ENCODE measurements around the gene GLIPR2. TPM values are rescaled to one million over a fixed set of nuclear protein-coding genes. Genes with fewer than 3 reads are reported as not detected.

Gene GLIPR2
- polyA plus RNA-seq, 1 donor from 2014 or later, result 8.0 TPM

DNA sequence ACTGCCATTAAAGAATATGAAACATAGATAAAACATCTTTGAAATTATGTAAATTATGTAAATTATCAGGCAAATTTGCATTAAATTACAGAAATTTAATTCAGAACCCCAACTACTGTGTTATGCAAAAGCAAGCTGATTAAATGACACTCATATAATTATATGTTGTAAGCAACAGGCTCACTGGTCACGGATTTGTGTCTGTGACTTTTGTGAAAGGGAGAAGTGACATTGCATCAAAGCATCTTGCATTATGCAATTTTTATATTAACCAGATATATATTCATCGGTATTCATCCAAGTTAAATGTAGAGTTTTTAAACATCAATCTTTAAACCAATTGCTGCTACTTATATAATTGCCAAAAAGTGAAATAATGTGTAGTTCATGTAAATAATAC, 13.0 kb upstream of the GLIPR2 start:
- H3K4me3 ChIP-seq (ENCODE audit: low read length), result no peak overlapping the region
- no peak overlapping the region for H3K9ac ChIP-seq (ENCODE audit: low read length)
- no peaks in the 10 kb centered on the region for H3K9me3 ChIP-seq (ENCODE audit: low read length)
- TF ChIP-seq POLR2AphosphoS5 (IDR thresholded peaks at IDR 0.05), result no peak
- TF ChIP-seq, protein P1, sequence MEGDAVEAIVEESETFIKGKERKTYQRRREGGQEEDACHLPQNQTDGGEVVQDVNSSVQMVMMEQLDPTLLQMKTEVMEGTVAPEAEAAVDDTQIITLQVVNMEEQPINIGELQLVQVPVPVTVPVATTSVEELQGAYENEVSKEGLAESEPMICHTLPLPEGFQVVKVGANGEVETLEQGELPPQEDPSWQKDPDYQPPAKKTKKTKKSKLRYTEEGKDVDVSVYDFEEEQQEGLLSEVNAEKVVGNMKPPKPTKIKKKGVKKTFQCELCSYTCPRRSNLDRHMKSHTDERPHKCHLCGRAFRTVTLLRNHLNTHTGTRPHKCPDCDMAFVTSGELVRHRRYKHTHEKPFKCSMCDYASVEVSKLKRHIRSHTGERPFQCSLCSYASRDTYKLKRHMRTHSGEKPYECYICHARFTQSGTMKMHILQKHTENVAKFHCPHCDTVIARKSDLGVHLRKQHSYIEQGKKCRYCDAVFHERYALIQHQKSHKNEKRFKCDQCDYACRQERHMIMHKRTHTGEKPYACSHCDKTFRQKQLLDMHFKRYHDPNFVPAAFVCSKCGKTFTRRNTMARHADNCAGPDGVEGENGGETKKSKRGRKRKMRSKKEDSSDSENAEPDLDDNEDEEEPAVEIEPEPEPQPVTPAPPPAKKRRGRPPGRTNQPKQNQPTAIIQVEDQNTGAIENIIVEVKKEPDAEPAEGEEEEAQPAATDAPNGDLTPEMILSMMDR (IDR thresholded peaks at IDR 0.05; ENCODE audit: poor library complexity, severe bottlenecking), result no peak
- no peak for TF ChIP-seq SMC3 (conservative IDR thresholded peaks at IDR 0.05; ENCODE audit: poor library complexity)
- TF ChIP-seq RAD21 (conservative IDR thresholded peaks at IDR 0.05), result no peak
- TF ChIP-seq EZH2 (IDR thresholded peaks at IDR 0.05; ENCODE audit: borderline replicate concordance, insufficient read depth, low read length, poor library complexity, severe bottlenecking), result no peak
- TF ChIP-seq, protein P2, sequence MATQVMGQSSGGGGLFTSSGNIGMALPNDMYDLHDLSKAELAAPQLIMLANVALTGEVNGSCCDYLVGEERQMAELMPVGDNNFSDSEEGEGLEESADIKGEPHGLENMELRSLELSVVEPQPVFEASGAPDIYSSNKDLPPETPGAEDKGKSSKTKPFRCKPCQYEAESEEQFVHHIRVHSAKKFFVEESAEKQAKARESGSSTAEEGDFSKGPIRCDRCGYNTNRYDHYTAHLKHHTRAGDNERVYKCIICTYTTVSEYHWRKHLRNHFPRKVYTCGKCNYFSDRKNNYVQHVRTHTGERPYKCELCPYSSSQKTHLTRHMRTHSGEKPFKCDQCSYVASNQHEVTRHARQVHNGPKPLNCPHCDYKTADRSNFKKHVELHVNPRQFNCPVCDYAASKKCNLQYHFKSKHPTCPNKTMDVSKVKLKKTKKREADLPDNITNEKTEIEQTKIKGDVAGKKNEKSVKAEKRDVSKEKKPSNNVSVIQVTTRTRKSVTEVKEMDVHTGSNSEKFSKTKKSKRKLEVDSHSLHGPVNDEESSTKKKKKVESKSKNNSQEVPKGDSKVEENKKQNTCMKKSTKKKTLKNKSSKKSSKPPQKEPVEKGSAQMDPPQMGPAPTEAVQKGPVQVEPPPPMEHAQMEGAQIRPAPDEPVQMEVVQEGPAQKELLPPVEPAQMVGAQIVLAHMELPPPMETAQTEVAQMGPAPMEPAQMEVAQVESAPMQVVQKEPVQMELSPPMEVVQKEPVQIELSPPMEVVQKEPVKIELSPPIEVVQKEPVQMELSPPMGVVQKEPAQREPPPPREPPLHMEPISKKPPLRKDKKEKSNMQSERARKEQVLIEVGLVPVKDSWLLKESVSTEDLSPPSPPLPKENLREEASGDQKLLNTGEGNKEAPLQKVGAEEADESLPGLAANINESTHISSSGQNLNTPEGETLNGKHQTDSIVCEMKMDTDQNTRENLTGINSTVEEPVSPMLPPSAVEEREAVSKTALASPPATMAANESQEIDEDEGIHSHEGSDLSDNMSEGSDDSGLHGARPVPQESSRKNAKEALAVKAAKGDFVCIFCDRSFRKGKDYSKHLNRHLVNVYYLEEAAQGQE (IDR thresholded peaks at IDR 0.05; ENCODE audit: borderline replicate concordance), result no peak
- TF ChIP-seq MXI1 (conservative IDR thresholded peaks at IDR 0.05; ENCODE audit: poor library complexity, severe bottlenecking), result no peak
- TF ChIP-seq TAF1 (IDR thresholded peaks at IDR 0.05; ENCODE audit: low read depth), result no peak
- no peak for TF ChIP-seq EP300 (conservative IDR thresholded peaks at IDR 0.05; ENCODE audit: poor library complexity, severe bottlenecking)
- H3K79me2 ChIP-seq (replicated peaks; ENCODE audit: insufficient read depth, low read length), result no peaks in the 10 kb centered on the region
- no peaks in the 10 kb centered on the region for H3F3A ChIP-seq (ENCODE audit: insufficient read depth, low read length, poor library complexity, severe bottlenecking)
- no peaks in the 10 kb centered on the region for H3K27me3 ChIP-seq (ENCODE audit: insufficient read depth, low read depth, low read length)
- H3K9me2 ChIP-seq (ENCODE audit: insufficient read depth, low read length), result no peaks in the 10 kb centered on the region
- H3K27ac ChIP-seq (ENCODE audit: low read length), result no peak overlapping the region
- H2AFZ ChIP-seq (ENCODE audit: low read depth, low read length), result no peak overlapping the region
- peaks cover 7% of the 10 kb centered on the region for H3K36me3 ChIP-seq (ENCODE audit: insufficient read depth, low read length)
- H4K20me1 ChIP-seq (ENCODE audit: insufficient read depth), result no peaks in the 10 kb centered on the region
- H3K4me2 ChIP-seq (ENCODE audit: low read length), result no peak overlapping the region

DNA sequence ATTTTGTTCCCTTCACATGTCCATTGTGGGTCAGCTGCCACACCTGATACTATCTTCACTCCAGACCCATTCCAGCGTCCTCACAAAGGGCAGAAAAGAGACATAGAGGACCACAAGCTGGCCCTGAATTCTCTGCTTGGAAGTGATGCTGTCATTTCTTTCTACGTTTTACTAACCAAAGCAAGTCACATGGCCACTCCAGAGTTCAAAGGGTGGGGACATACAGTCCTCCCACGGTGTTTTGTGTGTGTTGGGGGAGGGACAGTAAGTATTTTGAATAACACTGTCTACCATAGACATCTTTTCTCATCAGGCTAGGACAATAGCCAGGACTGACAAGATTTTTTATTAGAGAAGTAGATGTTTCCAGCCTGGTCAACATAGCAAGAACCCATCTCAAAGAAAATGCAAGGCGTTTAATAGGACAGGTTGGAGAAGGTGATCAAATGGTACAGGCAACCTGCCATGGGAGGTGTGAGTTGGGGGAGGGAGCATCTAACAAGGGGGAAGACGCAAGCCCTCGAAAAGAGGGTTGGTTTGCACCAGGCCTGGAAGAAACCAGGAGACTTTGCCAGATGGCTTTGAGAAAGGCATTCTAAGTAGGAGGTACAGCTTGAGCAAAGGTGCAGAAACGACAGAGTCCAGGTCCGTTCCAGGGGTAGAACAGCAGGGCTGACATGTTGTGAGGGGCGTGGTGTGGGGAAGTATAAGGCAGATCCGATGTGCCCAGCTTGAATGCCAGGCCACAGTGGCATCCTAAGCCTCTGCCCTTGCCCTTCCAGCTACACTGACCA, 11.3 kb upstream of the GLIPR2 start:
- Histone ChIP-seq H4K20me1 (ENCODE audit: insufficient read depth) (no peaks in the 10 kb centered on the region), H3K4me2 (ENCODE audit: low read length) (no peak overlapping the region), H3K9me2 (ENCODE audit: insufficient read depth, low read length) (no peaks in the 10 kb centered on the region), H3K9me3 (ENCODE audit: low read length) (no peaks in the 10 kb centered on the region), H3K9ac (ENCODE audit: low read length) (no peak overlapping the region), H3K27me3 (ENCODE audit: insufficient read depth, low read depth, low read length) (no peaks in the 10 kb centered on the region), H2AFZ (ENCODE audit: low read depth, low read length) (no peak overlapping the region), H3F3A (ENCODE audit: insufficient read depth, low read length, poor library complexity, severe bottlenecking) (no peaks in the 10 kb centered on the region), H3K4me3 (ENCODE audit: low read length) (no peak overlapping the region), H3K27ac (ENCODE audit: low read length) (no peak overlapping the region), H3K36me3 (ENCODE audit: insufficient read depth, low read length) (peaks cover 7% of the 10 kb centered on the region), H3K79me2 (replicated peaks; ENCODE audit: insufficient read depth, low read length) (no peaks in the 10 kb centered on the region)
- TF ChIP-seq TAF1 (IDR thresholded peaks at IDR 0.05; ENCODE audit: low read depth) (no peak), EZH2 (IDR thresholded peaks at IDR 0.05; ENCODE audit: borderline replicate concordance, insufficient read depth, low read length, poor library complexity, severe bottlenecking) (no peak), MXI1 (conservative IDR thresholded peaks at IDR 0.05; ENCODE audit: poor library complexity, severe bottlenecking) (no peak), SMC3 (conservative IDR thresholded peaks at IDR 0.05; ENCODE audit: poor library complexity) (no peak), POLR2AphosphoS5 (IDR thresholded peaks at IDR 0.05) (no peak), EP300 (conservative IDR thresholded peaks at IDR 0.05; ENCODE audit: poor library complexity, severe bottlenecking) (no peak), RAD21 (conservative IDR thresholded peaks at IDR 0.05) (no peak)
- TF ChIP-seq, protein P2 (IDR thresholded peaks at IDR 0.05; ENCODE audit: borderline replicate concordance), result no peak
- TF ChIP-seq, protein P1 (IDR thresholded peaks at IDR 0.05; ENCODE audit: poor library complexity, severe bottlenecking), result no peak

Measured in neural cell (in vitro differentiated cells).